HL-60 (cell line): ENCODE data around the gene GFOD1.
A peak's percentile ranks its signal among the peaks of the same experiment; 100 is the strongest.

Experiments used
- DNase-seq, 2 experiments: peaks; one replicate each; pipeline ENCODE4 v3.0.0-alpha.2; 2010 to 2020; ENCODE audit warnings: low read depth in 1 of 2, low spot score in 1 of 2
- H3K27ac ChIP-seq: fragments of 250-450 bp; sonication (Bioruptor Pico); replicated peaks from 2 replicates; pipeline ENCODE4 v1.5.1; 2020; ENCODE audit warnings: mild to moderate bottlenecking, moderate library complexity
- H3K27me3 ChIP-seq: fragments of 250-450 bp; sonication (Bioruptor Pico); 2 replicates; pipeline ENCODE4 v1.5.1; 2021; ENCODE audit warnings: mild to moderate bottlenecking, moderate library complexity; ENCODE audit not compliant: insufficient read depth, poor library complexity, severe bottlenecking
- H3K4me3 ChIP-seq: replicated peaks from 2 replicates; pipeline ENCODE4 v1.5.1; 2011; ENCODE audit warnings: mild to moderate bottlenecking, control low read depth, low read length; ENCODE audit not compliant: insufficient read depth
- GABPA ChIP-seq: IDR thresholded peaks from 2 replicates; pipeline ENCODE4 v1.6.1; 2012; ENCODE audit warnings: low read depth
- POLR2AphosphoS5 ChIP-seq: IDR thresholded peaks from 2 replicates; pipeline ENCODE4 v1.6.1; 2012; ENCODE audit warnings: low read depth
- SPI1 ChIP-seq: IDR thresholded peaks from 2 replicates; pipeline ENCODE4 v1.6.1; 2012; ENCODE audit warnings: low read depth, mild to moderate bottlenecking, borderline replicate concordance
- TF ChIP-seq, protein P1 (sequence below): IDR thresholded peaks from 2 replicates; pipeline ENCODE4 v1.6.1; 2012; ENCODE audit warnings: low read depth; ENCODE audit not compliant: insufficient replicate concordance
- TF ChIP-seq, protein P2 (sequence below): IDR thresholded peaks from one replicate; pipeline ENCODE4 v1.5.1; 2011; ENCODE audit warnings: low read length, control low read depth, inconsistent platforms; ENCODE audit not compliant: insufficient read depth

The GFOD1 gene

DNA sequence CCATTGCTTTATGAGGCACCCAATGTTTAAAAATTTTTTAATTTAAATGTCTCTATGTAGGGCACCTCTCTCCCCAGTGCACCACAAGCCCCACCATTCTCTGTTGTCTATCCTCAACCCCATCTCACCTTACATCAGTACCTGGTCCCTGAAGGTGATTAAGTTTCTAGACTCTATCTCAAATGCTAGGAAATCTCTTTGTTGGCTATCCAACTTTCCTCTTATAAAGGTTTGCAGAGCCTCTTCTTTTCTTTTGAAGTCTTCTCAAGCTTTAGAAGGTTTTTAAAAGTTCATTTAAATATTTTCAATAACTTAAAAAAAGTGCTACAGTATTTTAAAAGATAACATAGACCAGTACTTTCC lies 82.5 kb downstream of the GFOD1 start:
- Histone ChIP-seq H3K27me3 (no peaks in the 10 kb centered on the region), H3K4me3 (no peak overlapping the region), H3K27ac (peak overlapping the region; percentile 88)
- DNase-seq, result no peak
- TF ChIP-seq SPI1 (no peak), GABPA (no peak), POLR2AphosphoS5 (no peak)
- TF ChIP-seq, protein P1, sequence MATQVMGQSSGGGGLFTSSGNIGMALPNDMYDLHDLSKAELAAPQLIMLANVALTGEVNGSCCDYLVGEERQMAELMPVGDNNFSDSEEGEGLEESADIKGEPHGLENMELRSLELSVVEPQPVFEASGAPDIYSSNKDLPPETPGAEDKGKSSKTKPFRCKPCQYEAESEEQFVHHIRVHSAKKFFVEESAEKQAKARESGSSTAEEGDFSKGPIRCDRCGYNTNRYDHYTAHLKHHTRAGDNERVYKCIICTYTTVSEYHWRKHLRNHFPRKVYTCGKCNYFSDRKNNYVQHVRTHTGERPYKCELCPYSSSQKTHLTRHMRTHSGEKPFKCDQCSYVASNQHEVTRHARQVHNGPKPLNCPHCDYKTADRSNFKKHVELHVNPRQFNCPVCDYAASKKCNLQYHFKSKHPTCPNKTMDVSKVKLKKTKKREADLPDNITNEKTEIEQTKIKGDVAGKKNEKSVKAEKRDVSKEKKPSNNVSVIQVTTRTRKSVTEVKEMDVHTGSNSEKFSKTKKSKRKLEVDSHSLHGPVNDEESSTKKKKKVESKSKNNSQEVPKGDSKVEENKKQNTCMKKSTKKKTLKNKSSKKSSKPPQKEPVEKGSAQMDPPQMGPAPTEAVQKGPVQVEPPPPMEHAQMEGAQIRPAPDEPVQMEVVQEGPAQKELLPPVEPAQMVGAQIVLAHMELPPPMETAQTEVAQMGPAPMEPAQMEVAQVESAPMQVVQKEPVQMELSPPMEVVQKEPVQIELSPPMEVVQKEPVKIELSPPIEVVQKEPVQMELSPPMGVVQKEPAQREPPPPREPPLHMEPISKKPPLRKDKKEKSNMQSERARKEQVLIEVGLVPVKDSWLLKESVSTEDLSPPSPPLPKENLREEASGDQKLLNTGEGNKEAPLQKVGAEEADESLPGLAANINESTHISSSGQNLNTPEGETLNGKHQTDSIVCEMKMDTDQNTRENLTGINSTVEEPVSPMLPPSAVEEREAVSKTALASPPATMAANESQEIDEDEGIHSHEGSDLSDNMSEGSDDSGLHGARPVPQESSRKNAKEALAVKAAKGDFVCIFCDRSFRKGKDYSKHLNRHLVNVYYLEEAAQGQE, result no peak
- TF ChIP-seq, protein P2, sequence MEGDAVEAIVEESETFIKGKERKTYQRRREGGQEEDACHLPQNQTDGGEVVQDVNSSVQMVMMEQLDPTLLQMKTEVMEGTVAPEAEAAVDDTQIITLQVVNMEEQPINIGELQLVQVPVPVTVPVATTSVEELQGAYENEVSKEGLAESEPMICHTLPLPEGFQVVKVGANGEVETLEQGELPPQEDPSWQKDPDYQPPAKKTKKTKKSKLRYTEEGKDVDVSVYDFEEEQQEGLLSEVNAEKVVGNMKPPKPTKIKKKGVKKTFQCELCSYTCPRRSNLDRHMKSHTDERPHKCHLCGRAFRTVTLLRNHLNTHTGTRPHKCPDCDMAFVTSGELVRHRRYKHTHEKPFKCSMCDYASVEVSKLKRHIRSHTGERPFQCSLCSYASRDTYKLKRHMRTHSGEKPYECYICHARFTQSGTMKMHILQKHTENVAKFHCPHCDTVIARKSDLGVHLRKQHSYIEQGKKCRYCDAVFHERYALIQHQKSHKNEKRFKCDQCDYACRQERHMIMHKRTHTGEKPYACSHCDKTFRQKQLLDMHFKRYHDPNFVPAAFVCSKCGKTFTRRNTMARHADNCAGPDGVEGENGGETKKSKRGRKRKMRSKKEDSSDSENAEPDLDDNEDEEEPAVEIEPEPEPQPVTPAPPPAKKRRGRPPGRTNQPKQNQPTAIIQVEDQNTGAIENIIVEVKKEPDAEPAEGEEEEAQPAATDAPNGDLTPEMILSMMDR, result no peak

DNA sequence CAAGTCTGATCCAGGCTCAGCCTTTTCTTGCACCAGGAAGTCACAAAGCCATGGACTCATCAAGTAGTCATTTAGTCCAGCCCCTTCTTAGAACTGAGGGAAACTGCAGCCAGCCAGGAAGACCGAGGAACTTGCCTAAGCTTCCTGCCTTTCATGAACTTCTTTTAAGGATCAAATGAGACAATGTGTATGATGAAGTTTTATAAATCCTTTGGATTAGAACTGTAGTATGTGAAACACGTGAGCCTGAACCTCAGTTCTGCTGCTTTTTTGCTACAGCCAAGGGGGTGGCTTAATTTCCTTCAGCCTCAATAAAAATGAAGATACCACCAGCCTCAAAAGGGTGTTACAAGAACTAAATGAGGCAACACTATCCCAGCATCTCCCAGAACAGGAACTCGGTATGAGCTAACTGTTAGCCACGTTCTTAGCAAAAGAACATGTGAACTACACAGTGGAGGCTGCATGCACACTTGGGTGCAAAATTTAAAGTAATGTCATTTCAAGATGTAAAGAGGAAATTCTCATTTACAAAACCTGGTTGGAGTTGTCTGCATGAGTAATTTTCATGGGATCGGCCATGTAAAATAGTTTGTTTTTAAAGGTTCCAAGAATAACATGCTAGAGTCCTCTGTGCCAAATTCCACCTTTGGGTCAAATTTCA lies 83.0 kb downstream of the GFOD1 start:
- Histone ChIP-seq H3K27ac (peak overlapping the region; percentile 88), H3K27me3 (no peaks in the 10 kb centered on the region), H3K4me3 (no peak overlapping the region)
- peak; percentile 40; the same call in 1 of the 2 replicates for TF ChIP-seq GABPA
- TF ChIP-seq SPI1, result peak; percentile 82; the same call in 1 of the 2 replicates
- TF ChIP-seq, protein P1, result peak; percentile 52
- TF ChIP-seq, protein P2, result no peak
- TF ChIP-seq POLR2AphosphoS5, result peak; percentile 71; the same call in 1 of the 2 replicates
- DNase-seq, result peak; percentile 91 to 93

DNA sequence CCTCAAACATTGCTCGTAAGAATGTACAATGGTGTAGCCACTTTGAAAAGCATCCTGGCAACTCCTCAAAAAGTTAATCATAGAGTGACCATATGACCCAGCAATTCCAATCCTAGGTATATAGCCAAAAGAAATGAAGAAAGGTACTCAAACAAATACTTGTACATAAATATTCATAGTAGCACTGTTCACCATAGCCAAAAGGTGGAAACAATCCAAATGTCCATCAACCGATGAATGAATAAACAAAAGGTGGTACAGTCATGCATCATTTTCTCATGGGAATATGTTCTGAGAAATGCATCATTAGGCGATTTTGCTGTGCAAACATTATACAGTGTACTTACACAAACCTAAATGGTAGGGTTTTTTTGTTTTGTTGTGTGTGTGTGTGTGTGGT lies 84.7 kb downstream of the GFOD1 start:
- DNase-seq, result no peak
- no peak for TF ChIP-seq GABPA
- TF ChIP-seq, protein P1, result no peak
- no peak for TF ChIP-seq SPI1
- TF ChIP-seq POLR2AphosphoS5, result no peak
- TF ChIP-seq, protein P2, result no peak
- H3K27ac ChIP-seq, result no peak overlapping the region
- no peak overlapping the region for H3K4me3 ChIP-seq
- H3K27me3 ChIP-seq, result no peaks in the 10 kb centered on the region
